ENCODE results near the gene KAZN. TPM values are rescaled to one million over a fixed set of nuclear protein-coding genes. Genes with fewer than 3 reads are reported as not detected.

KAZN gene
- total RNA-seq, 1 donor from 2014 or later: 11.6 TPM

DNA sequence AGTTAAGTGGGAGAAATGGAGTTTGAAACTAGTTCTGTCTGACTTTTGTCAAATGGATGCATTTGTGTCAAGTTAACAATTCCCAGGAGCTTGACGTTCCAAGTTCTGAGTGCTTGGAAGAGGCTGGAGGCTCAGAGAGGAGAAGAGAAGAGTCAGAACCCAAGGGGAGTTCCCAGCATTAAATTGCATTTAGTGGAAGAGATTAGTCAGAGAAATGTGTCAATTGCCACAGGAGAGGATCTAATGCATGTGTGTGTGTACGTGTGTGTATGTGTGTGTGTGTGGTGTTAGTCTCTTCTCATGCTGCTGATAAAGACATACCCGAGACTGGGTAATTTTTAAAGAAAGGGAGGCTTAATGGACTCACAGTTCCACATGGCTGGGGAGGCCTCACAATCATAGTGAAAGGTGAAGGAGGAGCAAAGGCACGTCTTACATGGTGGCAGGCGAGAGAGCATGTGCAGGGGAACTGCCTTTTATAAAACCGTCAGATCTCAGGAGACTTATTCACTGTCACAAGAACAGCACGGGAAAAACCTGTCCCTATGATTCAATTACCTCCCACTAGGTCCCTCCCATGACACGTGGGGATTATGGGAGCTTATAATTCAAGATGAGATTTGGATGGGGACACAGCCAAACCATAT is 453.5 kb downstream of the KAZN start:
- DNase-seq (ENCODE audit: low read depth, low spot score): no peak
- Mint-ChIP-seq H3K4me1 (no peaks in the 10 kb centered on the region), H3K27ac (ENCODE audit: unreplicated experiment) (no peak overlapping the region), H3K36me3 (ENCODE audit: low read depth) (peaks cover 2% of the 10 kb centered on the region), H3K9me3 (no peaks in the 10 kb centered on the region), H3K27me3 (ENCODE audit: low read depth) (peaks cover 19% of the 10 kb centered on the region), H3K4me3 (no peak overlapping the region)
- TF ChIP-seq, protein P1, sequence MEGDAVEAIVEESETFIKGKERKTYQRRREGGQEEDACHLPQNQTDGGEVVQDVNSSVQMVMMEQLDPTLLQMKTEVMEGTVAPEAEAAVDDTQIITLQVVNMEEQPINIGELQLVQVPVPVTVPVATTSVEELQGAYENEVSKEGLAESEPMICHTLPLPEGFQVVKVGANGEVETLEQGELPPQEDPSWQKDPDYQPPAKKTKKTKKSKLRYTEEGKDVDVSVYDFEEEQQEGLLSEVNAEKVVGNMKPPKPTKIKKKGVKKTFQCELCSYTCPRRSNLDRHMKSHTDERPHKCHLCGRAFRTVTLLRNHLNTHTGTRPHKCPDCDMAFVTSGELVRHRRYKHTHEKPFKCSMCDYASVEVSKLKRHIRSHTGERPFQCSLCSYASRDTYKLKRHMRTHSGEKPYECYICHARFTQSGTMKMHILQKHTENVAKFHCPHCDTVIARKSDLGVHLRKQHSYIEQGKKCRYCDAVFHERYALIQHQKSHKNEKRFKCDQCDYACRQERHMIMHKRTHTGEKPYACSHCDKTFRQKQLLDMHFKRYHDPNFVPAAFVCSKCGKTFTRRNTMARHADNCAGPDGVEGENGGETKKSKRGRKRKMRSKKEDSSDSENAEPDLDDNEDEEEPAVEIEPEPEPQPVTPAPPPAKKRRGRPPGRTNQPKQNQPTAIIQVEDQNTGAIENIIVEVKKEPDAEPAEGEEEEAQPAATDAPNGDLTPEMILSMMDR (conservative IDR thresholded peaks at IDR 0.05): no peak

DNA sequence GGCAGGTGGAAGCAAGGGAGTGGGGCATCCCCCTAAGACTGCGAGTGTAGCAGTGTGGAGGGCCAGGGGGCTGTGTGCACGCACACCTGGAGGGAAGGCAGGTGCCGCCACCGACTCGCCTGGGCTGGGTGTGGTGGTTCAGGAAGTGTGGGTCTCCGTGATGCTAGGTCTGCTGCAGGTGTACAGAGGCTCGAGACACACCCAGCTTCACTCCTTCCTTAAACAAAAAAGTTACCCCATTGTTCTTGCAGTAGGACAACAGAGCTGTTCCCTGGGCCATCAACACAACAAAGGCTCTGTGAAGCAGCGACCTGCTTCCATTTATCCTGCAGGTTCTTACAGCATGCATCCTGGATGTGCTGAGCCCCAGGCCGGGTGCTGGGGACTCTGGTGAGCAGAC is 454.7 kb downstream of the KAZN start:
- Mint-ChIP-seq H3K36me3 (ENCODE audit: low read depth) (peaks cover 2% of the 10 kb centered on the region), H3K9me3 (no peaks in the 10 kb centered on the region), H3K4me1 (no peaks in the 10 kb centered on the region), H3K4me3 (no peak overlapping the region), H3K27me3 (ENCODE audit: low read depth) (peaks cover 19% of the 10 kb centered on the region), H3K27ac (ENCODE audit: unreplicated experiment) (no peak overlapping the region)
- TF ChIP-seq, protein P1 (conservative IDR thresholded peaks at IDR 0.05): no peak
- DNase-seq (ENCODE audit: low read depth, low spot score): no peak

DNA sequence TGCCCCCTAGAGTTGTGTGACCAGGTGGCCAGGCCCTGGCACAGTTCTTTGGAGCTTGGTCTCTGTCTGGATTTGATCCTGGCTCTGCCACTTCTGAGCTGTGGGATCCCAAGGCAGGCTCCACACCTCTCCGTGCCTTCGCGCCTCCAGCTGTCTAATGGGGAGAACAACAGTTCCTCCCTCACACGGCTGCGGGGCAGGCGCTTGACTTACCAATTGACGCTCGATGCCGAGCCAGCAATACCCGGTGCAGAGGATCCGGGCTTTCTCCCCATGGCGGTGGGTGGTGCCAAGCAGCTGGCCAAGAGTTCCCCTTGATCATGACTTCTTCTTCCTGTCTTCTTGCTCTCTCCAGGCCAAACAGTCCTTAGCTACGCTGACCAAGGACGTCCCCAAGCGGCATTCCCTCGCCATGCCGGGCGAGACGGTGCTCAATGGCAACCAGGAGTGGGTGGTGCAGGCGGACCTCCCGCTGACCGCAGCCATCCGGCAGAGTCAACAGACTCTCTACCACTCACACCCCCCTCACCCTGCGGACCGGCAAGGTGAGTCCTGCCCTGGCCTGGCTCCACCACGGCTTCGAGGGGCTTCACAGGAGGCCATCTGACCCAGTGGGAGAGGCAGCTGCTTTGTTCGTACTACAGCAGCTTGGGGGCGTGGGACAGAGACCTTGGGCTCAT is 457.4 kb downstream of the KAZN start:
- Mint-ChIP-seq H3K4me3 (no peak overlapping the region), H3K4me1 (no peaks in the 10 kb centered on the region), H3K27me3 (ENCODE audit: low read depth) (peaks cover 17% of the 10 kb centered on the region), H3K36me3 (ENCODE audit: low read depth) (peaks cover 2% of the 10 kb centered on the region), H3K9me3 (no peaks in the 10 kb centered on the region), H3K27ac (ENCODE audit: unreplicated experiment) (no peak overlapping the region)
- TF ChIP-seq, protein P1 (conservative IDR thresholded peaks at IDR 0.05): no peak
- no peak for DNase-seq (ENCODE audit: low read depth, low spot score)

DNA sequence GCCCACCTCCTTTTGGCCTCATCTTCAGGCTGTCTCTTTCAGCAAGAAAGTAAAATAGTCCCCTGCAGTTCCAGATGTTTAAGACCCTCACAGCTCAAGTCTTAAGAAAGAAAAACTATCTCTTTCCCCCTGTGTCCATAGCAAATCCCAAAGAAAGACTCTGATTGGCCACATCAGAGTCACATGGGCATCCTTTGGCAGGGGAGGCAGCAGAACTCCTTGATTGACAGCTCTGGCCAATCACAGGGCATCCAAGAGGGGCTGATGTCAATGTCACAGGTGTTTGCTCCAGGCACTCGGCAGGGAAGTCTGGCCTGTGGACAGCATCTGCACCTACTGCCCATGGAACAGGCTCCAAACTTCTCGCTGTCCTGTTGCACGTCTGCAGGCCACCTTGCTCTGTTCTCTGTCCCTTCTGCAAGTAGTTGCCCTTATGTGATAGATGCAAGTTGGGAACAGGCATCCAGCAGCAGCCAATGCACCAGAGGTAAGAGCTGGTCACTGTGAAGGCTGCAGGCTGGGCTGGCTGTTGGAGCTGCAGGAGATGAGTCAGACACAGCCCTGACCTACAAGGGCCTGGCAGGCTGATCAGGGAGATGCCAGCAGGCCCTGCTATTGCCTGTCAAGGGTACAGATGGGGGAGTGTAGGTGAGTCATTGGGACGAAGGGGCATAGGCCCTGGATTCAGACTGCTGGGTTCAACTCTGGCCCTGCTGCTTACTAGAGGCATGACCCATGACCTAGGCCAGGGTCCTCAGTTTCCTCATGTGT is 458.2 kb downstream of the KAZN start:
- Mint-ChIP-seq H3K9me3 (no peaks in the 10 kb centered on the region), H3K27ac (ENCODE audit: unreplicated experiment) (peak overlapping the region; percentile 58), H3K27me3 (ENCODE audit: low read depth) (peaks cover 12% of the 10 kb centered on the region), H3K36me3 (ENCODE audit: low read depth) (peaks cover 2% of the 10 kb centered on the region), H3K4me3 (no peak overlapping the region), H3K4me1 (no peaks in the 10 kb centered on the region)
- no peak for DNase-seq (ENCODE audit: low read depth, low spot score)
- TF ChIP-seq, protein P1 (conservative IDR thresholded peaks at IDR 0.05): no peak

DNA sequence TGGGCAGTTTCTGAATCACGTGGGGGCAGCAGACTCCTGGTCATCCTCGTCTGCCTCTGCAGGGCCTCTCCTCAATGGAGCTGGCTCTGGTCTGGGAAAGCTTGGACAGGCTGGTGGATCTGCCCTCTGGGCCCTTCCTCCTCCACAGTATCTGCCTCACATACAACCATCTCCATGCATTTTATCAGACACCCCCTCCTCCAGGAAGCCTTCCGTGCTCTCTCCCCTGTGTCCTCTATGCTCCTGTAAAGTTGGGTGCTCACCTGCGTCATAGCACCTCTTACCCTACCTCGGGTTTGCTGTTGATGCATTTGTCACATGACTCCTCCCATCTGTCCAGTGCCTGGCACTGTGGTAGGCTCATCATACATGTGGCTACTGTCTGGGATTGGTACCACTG is 459.3 kb downstream of the KAZN start:
- Mint-ChIP-seq H3K27me3 (ENCODE audit: low read depth) (peaks cover 3% of the 10 kb centered on the region), H3K4me1 (no peaks in the 10 kb centered on the region), H3K9me3 (no peaks in the 10 kb centered on the region), H3K27ac (ENCODE audit: unreplicated experiment) (no peak overlapping the region), H3K36me3 (ENCODE audit: low read depth) (peaks cover 5% of the 10 kb centered on the region), H3K4me3 (no peak overlapping the region)
- TF ChIP-seq, protein P1 (conservative IDR thresholded peaks at IDR 0.05): no peak
- DNase-seq (ENCODE audit: low read depth, low spot score): no peak

All from neural crest cell (in vitro differentiated cells).